HG02763 (cell line): ENCODE measurements around the gene TMPRSS3.

ENCODE experiments used
- ATAC-seq: cut with Tn5 transposase; IDR thresholded peaks from one replicate; pipeline ENCODE4 v1.9.1; 2021; ENCODE audit warnings: mild to moderate bottlenecking, moderate library complexity; ENCODE audit not compliant: unreplicated experiment

TMPRSS3 gene

DNA sequence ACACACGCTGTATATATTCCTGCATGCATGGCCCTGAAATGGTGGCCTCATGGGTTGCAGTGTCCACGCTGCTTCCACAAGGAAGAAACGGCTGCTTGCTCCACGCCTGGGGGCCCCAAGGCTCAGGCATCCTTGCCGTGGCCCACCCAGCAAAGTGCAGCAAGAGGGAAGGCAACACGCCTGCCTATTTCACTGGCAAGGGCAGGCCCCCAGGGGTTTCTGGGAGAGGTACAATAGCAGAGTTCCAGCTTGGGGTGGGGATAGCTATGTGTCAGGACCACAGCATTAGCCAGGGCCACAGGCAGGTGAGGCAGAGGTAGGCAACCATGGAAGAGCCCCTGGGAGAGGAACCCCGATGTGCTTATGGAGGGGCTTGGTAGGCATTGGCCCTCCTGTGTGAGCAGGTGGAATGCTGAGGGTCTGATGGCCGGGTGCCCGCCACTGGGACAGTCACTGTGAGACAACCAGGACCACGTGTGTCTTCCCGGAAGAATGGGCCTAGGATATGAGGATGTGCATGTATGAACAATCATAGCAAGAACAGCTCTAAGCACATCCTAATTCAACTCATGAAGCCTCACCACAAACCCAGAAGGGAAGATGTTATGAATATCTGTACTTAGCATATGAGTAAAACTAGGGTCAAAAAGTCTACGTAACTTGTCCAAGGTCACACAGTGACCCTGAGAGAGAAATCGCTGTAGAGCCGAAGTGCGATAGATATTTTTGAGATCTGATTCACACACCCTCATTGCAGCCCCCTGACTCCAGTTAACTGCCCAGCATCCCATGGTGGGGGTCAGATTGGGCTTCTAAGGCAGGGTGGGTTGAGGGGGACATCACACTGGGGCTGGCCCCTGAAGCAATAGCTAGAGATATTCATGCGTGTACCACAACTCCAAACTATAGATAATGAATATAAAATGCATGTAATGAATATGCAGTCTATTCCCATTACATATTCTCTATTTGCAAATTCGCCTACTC lies 56.8 kb downstream of the TMPRSS3 start:
- ATAC-seq, result no peak

DNA sequence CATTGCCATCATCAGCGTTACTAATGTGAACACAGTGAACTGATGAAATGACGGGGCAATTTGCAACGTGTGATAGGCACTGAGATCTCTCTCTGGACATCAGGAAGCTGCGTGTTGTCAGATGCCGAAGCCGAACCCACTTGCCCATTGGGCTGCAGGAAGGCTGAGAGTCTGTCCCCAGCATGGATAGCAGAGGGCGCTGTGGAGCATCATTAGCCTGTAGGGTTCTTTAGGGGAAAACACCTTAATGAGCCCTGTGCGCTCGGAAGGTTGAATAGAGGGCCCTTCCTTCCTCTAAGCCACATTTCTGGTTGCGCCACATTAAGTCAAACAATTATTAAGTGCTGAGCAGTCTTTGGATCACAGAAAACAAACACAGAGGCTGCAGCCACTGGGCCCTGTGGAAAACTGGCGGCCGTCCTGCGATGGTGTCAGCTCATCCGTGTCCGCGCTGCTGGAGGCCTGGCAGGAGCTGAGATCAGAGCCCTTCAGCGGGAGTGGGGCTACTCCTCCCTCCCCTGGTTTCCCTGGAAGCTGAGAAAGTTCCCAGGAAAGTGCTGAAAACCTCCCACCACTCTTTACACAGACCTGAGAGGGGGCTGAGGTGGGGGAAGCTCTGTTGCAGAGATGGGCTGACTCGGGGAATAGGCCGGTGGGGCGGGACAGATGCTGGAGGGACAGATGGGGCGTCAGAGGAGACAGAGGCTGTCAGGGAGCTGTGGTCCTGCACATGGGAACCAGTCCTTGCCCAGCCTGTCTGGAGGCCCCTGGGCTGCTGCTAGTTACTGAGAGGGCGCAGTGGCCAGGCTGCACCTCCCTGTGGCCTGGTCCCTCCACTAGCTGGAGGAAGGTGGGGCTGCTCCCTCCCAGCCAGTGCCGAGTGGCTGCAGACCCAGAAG lies 57.8 kb downstream of the TMPRSS3 start:
- no peak for ATAC-seq

DNA sequence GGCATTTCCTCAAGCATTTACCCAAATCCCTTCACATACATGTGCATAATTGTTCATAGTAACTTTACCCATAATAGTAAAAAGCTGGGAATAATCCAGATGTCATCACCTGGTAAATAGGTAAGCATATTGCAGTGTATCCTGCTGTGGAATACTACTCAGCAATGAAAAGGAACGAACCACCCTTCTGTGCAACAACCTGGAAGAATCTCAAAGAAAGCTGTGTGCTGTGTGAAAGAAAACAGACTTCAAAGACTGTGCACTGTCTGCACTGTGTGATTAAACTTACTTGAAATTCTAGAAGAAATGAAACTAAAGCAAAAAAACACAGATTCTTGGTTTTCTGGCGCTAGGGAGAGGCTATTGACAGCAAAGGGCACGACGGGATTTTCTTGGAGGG lies 58.6 kb downstream of the TMPRSS3 start:
- no peak for ATAC-seq

DNA sequence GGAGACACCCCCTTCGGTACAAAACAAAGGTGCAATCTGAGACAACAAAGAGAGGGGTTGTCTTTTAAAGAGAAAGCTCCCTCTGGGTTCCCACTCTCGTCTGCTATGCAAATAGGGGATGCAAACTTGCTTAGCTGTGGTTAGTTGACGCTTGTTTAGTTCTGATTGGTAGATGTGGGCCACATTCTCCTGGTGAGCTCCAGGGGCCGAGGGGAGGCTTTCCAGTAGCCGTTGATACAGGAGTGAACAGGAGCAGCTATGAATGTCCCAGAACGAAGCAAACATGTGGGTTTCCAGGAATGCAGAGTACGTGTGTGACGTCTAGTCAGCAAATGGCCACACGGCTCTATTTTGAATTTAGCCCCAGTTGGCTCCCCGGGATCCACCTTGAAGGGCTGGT lies 59.8 kb downstream of the TMPRSS3 start:
- ATAC-seq, result no peak

DNA sequence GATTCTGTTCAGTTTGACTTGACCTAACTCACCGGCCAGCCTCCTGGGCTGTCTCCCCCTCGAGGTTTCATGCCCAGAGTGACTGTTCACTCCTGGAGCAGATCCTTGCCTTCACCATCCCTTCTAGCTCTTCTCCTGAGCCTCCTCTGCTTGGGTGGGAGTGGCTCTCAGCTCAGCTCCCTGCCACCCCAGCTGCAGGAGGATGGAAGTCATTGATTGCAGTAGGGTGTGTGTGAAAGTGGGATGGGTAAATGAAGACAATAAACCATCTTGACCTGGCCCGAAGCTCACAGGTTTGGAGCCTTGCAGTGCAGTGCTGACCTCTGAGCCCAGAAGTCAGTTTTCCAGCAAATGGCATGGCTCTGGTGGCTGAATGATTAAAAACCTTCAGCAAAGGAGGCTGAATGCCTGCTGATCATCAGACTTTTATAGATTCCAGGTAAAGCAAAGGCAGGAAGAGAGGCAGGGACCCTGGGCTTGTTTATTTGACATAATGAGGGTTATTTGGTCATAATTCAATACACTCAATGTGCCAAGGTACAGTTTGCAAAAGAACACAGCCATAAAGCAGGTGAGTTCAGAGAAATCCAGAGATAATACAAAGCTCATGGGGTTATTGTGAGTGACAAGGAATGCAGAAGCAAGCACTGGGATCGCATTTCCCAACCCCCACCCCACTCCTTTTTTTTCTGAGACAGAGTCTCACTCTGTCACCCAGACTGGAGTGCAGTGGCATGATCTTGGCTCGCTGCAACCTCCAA lies 63.1 kb downstream of the TMPRSS3 start:
- ATAC-seq, result no peak

DNA sequence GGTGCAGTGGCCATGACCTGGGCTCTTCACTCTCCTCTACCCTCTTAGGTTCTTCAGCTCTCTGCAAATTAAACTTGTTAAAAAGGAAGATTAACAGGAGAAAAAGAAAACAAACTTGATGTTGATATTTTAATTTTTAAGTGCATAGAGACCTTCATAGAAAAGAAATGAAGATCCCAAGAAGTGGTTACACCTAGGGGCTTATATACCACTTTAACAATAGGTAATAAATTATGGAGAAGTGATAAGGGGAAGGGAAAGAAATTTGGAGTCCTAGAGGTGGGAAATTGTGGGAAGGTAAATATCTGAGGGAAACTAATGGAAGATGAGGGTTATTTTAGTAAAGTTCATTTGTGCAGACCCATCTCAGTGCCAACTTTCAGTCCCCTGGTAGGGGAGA lies 64.2 kb downstream of the TMPRSS3 start:
- no peak for ATAC-seq

DNA sequence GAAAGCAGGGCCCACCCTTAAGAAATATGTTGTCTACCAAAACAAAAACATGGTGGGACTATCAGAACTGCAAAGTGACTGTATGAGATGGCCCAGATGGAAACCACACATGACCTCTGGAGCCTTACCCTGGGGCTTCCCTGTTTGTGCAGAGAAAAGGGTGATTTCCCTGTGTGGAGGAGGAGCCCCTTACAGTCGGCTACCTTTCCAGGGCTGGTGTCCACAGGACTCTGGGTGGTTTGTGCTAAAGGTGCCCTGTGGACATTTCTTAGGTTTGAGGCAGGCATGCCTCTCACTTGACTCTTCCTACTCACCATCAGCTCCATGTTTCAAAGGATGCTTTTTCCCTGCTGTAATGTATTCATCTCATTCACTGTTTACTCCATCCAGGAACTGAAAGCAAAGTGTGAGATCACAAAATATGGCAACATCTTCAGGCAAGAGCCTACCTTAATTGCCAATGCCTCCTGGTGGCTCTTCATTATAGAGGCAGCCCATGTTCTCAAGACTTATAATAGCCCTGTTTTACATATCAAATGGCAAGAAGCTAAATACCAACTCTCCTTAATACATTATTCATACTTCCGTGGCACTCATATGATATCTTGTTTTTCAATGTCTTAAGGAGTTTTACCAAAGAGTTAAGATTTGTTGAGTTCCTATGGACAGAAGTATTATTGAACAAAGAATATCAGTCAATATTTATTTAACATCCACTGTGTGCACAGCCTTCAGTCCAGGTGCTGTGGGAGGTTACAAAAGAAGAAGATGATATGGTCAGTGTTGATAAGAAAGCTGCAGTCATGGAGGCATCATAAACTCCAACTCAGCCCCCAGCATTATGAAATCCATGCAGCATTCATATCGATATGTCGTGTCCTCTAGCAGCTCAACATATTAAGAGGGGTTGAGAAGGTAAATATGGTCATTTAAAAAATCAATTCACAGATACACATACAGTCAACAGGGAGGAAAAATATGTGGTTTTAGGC lies 65.2 kb downstream of the TMPRSS3 start:
- ATAC-seq, result no peak

DNA sequence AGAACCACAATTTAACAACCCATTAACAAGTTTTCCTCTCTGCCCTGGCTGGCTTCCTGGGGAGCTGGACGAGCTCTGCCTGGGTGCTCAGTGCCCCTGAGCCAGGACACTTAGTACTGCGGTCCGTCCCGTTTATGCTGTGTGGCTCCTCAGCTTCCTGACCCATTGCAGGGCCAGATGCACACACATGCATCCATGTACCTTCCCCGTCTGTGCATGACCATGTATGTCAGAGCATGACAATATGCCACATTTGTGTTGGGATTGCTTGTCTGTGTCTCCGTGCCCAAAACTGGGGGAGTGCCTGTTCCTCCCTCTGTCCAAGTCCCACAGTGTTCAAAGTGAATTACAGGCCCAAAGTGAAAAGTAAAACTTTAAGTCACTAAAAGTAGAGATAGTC lies 71.0 kb downstream of the TMPRSS3 start:
- ATAC-seq, result no peak
